Activated naive CD4-positive, alpha-beta T cell (primary cell): ENCODE data around the gene STRA8.
"Not testable (repeated sequence)": the region's sequence is repeated elsewhere in the genome, so short reads cannot be mapped to it uniquely, and the experiment has no call there.

ENCODE experiments used
- DNase-seq, 4 experiments: peaks; one replicate each; lab custom pipeline; 2025; lab: John Stamatoyannopoulos, UW

STRA8 gene

GRCh38 chr7:135205850-135206249, 27.8 kb upstream of the STRA8 start:
- DNase-seq, result no peak

GRCh38 chr7:135206941-135207391, 26.7 kb upstream of the STRA8 start:
- no peak for DNase-seq

- no peak for DNase-seq
These were observed 26.1 kb upstream of the STRA8 start for GRCh38 chr7:135207406-135208101.

- DNase-seq, result no peak
These were observed 25.4 kb upstream of the STRA8 start for GRCh38 chr7:135208102-135208793.

DNA sequence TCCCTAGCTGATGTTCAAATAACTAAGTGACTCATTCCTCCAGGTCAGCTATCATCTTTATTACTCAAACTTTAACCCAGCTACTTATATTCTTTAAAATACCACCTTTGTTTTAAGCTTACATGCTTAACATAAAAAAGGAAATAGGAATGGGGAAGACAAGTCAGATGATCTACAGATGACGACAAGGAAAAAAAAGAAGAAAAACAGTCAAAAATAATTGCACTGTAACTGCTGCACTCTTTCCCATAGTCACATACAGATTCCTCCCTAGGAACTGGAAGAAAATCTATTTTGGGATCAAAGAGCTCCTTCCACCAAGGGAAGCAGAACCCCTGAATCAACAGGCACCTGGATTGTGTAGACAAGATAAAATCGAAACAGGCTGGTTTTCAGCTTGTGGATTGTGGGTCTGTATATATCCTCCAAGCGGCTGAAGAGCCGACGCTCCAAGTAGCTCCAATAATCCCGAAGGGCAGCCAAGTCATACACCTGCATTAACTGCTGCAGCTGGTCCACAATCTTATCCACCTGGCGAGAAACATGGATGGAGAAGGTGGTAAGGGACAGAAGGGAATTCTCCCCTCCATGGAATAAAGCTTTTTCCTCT, 24.3 kb upstream of the STRA8 start:
- no peak for DNase-seq

DNA sequence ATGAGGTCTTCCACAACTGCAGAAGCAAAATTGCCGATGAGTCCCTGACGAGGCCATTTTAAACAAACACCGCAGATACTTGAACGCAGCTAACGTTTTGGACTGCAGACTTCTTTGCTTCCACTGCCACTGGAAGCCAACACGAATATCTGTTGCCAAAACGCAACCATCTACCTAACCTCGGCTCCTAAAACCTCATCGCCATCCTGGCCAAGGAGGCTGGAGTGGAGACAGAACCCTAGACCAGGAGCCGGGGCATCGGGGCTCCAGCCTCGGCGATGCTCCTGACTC, 22.8 kb upstream of the STRA8 start:
- no peak for DNase-seq

GRCh38 chr7:135211179-135211945, 22.3 kb upstream of the STRA8 start, which contains the start of gene WDR91:
Gene WDR91, minus strand, starts transcription at chr7:135211526. Its CDS starts 24 bp downstream, at chr7:135211502.
- DNase-seq, result peak; percentile 89 to 98 (median 92)

- not testable (repeated sequence) for DNase-seq
These were observed 21.5 kb upstream of the STRA8 start for GRCh38 chr7:135211946-135212685.

DNA sequence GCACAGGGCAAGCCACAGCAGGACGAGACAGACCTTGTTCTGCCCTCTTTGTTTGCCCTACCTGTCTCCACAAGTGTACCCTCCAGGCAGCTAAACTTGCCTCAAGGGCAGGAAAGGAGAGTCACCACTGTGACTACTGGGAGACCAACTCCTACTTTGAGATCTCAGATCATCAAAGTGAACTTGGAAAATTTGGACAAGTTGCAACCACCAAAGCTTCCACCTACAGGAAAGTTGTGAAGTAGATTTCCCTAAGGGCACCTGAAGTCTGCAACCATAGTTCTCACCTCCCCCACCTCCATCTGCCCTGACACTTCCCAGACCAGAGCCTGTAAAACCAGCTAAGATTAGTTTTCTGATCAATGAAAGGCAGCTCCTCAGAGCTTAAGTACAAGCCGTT, 19.8 kb upstream of the STRA8 start:
- no peak for DNase-seq

- no peak for DNase-seq
These were observed 18.5 kb upstream of the STRA8 start for GRCh38 chr7:135215180-135215579.

DNA sequence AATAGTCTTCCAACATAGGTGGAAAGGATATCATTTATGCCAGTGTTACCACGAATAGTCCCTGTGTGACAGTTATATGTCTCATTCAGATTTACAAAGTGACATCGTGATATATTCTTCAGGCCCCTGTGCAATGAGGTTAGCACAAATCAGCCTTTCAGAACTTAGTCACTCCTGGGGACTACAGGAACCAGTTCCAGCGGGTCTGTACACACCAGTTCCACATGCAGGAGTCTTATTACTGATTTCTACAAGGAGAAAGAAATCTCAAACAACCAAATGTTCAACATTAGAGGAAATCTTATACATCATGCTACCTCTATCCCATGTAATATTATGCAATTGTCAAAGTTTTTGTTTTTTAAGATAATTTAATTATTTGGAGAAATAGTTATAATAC, 17.9 kb upstream of the STRA8 start:
- DNase-seq, result no peak

- DNase-seq, result no peak
These were observed 15.8 kb upstream of the STRA8 start for GRCh38 chr7:135217645-135218509.

DNA sequence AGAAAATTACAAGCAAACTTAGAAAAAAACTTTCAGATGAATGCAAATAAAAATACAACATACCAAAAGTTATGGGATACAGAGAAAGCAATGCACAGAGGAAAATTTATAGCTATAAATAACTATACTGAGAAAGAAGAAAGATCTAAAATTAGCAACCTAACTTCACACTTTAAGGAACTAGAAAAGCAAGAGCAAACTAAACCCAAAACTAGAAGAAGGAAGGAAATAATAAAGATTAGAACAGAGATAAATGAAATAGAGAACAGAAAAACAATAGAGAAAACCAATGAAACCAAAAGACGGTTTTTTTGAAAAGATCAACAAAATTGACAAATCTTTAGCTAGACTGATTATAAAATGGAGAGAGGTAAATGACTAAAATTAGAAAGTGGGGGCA, 9.6 kb upstream of the STRA8 start:
- no peak for DNase-seq

- DNase-seq, result no peak
These were observed 2.0 kb upstream of the STRA8 start for GRCh38 chr7:135231686-135232085.

DNA sequence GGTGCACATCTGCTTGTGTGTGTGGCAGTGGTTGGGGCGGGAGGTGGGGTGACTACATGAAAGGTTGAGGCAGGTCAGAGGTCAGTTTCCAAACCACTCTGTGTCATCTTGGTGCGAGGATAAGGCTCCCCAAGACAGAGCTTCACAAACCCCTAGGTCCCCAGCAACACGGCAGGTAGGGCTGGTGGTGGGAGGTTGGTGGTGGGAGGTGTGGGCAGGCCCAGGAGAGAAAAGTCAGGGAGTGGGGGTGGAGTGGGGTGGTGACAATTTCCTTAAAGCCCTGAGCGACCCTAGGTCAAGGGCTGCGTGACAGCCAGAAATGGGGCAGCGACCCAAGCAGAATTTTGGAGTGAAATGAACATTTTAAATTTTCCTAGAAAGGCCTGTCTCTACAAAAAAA, 1.6 kb upstream of the STRA8 start:
- no peak for DNase-seq

- no peak for DNase-seq
These were observed 918 bp upstream of the STRA8 start for GRCh38 chr7:135232720-135233119.

DNA sequence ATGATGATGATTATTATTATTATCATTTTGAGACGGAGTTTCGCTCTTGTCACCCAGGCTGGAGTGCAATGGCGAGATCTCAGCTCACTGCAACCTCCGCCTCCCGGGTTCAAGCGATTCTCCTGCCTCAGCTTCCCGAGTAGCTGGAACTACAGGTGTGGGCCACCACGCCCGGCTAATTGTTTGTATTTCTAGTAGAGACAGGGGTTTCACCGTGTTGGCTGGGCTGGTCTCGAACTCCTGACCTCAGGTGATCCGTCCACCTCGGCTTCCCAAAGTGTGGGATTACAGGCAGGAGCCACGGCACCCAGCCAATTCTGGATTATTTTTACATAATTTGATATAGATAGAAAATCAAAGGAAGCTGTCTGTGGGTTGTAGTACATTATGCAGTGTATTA, 457 bp downstream of the STRA8 start:
- DNase-seq, result not testable (repeated sequence)

DNA sequence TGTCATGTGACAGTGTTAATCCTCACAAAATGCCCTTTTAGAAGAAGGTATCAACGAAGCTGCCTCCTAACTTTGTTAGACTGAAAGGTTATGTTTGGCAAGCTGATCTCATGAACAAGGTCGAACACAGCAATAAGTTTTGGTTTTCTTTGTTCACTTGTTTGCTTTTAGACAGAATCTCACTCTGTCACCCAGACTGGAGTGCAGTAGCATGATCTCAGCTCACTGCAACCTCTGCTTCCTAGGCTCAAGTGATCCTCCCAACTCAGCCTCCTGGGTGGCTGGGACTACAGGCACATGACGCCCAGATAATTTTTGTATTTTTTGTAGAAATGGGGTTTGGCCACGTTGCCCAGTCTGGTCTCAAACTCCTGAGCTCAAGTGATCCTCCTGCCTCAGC, 1.1 kb downstream of the STRA8 start:
- no peak for DNase-seq

GRCh38 chr7:135235841-135236240, 2.2 kb downstream of the STRA8 start:
- DNase-seq, result no peak

- DNase-seq, result no peak
These were observed 3.1 kb downstream of the STRA8 start for GRCh38 chr7:135236727-135237126.
